Anterior cingulate cortex (tissue), 58 donors: ENCODE data around the gene ZNF792.
"Not testable (repeated sequence)": the region's sequence is repeated elsewhere in the genome, so short reads cannot be mapped to it uniquely, and the experiment has no call there.

Source experiments
- DNase-seq, 58 donors: peaks; one replicate each; lab custom pipeline; 2025; lab: John Stamatoyannopoulos, UW

The ZNF792 gene

GRCh38 chr19:34936184-34936583 lies 27.8 kb downstream of the ZNF792 start:
- DNase-seq: no peak

DNA sequence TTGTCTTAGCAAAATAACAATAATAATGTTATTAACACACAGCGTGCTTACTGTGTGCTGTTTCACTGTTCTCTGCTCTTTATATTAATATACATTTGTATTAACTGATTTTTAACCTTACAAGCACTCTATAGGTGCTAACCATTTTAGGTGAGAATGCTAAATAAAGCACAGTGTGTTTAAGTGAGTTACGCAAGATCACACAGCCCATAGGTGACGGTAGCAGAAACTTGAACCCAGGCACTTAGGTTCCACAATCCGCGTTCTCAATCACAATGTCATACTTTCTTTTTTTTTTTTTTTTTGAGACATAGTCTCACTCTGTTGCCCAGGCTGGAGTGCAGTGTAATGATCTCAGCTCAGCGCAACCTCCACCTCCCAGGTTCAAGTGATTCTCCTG lies 31.5 kb downstream of the ZNF792 start:
- no peak for DNase-seq

- peak; percentile 23 to 92 (median 85) for DNase-seq
These were observed 37.2 kb downstream of the ZNF792 start, which contains the start of gene ZNF30 for GRCh38 chr19:34926685-34927375. Gene ZNF30, plus strand, starts transcription at chr19:34926903. Its CDS starts 3,045 bp downstream, at chr19:34929948.

- DNase-seq: no peak
These were observed 37.7 kb downstream of the ZNF792 start for GRCh38 chr19:34926361-34926684.

DNA sequence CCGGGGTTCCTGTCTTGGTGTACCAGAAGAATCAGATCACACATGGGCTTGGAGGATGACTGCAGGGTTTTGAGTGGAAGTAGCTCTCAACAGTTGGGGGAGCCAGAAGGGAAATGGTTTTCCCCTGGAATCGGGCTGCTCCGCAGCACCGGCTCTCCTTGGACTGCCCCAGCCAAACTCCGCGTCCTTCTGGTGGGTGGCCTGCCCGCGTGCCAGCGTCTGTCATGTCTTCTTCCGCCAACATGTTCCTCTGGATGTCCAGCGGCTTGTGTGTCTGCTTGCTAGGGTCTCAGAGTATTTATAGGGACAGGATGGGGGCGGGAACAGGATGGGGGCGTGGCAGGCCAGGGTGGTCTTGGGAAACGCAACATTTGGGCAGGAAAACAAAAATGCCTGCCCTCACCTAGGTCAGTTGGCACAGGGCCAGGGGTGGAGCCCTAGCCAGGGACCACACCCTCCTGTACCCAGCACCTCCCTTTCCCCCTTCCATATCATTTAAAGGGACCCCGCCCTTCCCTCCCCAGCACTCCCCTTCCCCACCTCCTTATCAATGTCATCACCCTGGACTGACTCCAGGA lies 38.7 kb downstream of the ZNF792 start:
- peak in 1 of 58 donors; percentile 16 for DNase-seq

GRCh38 chr19:34920090-34920786 lies 43.8 kb downstream of the ZNF792 start:
- DNase-seq: not testable (repeated sequence)

DNA sequence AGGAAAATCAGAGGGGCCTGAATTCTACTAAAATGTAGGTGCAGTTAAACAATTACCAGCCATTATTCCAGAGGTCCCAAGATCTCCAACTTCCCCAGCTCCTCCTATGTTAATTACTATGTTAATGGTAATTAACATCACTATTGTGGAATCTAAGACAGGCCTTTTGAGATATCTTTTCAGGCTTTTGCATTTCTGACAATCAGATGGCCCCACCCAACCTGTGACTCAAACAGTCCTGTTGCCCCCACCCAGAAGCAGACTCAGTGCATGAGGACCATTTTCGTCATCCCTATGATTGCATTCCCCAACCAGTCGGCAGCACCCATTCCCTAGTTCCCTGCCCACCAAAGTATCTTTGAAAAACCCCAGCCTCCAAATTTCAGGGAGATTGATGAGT lies 45.8 kb downstream of the ZNF792 start:
- DNase-seq: no peak

DNA sequence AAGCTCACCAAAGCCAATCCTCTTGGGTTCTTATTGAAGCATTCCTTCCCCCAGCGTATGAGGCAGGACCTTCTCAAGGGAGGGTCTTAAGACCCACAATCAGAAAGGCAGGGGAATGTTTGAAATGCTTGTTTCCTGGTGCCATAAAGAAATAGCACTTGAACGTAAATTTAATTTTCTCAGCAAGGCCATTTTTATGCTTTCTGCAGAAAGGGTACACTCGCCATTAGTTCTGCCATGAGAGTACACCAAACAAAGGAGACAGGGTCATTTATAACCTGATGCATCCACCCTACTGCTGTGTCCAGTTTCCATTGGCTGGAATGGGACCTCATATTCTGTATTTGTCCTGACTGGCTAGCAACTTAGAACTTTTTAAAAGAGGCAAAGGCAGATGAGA lies 46.9 kb downstream of the ZNF792 start:
- DNase-seq: not testable (repeated sequence)

GRCh38 chr19:34910770-34911169 lies 53.3 kb downstream of the ZNF792 start:
- no peak for DNase-seq
